Myocyte (in vitro differentiated cells): Measurements from ENCODE around the gene FIGNL2. TPM values are rescaled to one million over a fixed set of nuclear protein-coding genes. Genes with fewer than 3 reads are reported as not detected.
A peak's percentile ranks its signal among the peaks of the same experiment; 100 is the strongest.
"Not testable (repeated sequence)": the region's sequence is repeated elsewhere in the genome, so short reads cannot be mapped to it uniquely, and the experiment has no call there.

Experiments used
- DNase-seq: peaks from one replicate; pipeline ENCODE4 v3.0.0-alpha.2; 2012; ENCODE audit warnings: low read depth
- total RNA-seq: library from RNA; depleted of rRNA; stranded (reverse); fragments of >200 nt; gene quantifications from 2 replicates; pipeline ENCODE4 v1.2.3, GENCODE V29; 2014

FIGNL2 gene
- total RNA-seq, 1 donor from 2014 or later, result 0.11 TPM

DNA sequence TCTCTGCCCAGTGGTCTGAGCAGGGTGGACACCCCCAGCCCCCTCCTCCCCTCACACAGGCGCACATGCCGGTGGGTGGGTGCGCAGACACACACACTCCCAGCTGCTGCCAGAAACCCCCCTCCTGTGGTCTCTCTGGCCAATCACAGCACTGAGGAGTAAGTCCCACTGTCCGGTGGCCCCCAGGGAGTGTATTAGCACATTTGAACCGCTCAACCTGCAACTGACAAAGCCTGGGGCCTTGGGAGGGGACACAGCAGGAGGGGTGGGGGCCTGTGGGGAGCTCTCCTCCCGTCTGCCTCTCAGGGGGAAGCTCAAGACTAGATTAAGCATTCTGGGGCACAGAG, 11.7 kb downstream of the FIGNL2 start:
- DNase-seq, result peak; percentile 22

DNA sequence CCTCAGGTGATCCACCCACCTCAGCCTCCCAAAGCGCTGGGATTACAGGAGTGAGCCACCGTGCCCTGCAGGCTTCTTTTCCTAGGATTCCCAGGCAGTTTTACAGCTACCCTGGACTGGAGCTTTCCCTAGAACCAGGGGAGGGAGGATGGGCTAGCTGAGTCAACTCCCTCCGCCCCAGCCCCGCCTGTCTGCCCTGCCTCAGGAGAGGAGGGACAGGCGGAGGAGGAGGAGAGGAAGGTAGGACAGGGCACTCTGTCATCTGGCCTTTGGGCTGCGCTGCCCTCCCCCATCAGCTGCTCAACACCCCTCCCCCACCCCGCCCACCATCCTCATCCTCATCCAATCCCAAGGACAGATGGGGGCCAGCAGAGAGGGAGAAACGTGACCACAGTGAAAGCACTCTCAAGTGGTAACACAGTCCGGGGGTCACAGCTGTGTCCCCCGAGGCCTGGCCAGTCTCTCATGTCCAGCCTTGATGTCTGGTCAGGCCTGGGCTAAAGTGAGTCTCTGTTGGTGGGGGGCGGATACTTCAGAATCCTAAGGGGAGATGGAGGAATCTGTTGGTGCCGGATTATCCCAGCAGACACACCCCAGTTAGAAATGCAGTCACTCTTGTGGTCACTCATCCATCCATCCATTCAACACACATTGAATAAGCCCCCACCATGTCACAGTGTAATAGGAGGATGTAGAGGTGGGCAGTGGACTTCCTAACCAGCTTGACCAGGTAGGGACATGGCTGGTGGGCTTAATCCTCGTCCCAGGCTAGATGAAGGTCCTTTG, 12.3 kb downstream of the FIGNL2 start:
- peak; percentile 80 for DNase-seq

DNA sequence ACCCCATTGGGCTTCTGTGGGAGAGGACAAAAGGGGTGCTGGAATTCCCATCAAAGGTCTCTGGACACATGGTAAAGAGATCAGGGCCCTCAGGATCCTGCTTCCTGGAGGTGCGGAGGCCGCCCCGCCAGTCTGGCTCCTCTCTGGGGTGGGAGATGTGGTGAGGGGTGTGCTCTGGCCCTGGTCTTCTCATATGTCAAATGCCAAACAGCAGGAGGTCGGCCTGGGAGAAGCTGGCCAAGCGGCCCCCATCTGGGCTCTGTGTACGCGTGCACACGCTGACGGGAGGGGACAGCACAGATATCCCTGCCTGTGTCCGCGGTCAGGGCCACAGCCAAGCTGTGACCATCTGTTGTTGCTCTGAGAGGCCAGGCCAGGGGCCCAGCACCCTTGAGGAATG, 14.1 kb downstream of the FIGNL2 start:
- peak; percentile 76 for DNase-seq

DNA sequence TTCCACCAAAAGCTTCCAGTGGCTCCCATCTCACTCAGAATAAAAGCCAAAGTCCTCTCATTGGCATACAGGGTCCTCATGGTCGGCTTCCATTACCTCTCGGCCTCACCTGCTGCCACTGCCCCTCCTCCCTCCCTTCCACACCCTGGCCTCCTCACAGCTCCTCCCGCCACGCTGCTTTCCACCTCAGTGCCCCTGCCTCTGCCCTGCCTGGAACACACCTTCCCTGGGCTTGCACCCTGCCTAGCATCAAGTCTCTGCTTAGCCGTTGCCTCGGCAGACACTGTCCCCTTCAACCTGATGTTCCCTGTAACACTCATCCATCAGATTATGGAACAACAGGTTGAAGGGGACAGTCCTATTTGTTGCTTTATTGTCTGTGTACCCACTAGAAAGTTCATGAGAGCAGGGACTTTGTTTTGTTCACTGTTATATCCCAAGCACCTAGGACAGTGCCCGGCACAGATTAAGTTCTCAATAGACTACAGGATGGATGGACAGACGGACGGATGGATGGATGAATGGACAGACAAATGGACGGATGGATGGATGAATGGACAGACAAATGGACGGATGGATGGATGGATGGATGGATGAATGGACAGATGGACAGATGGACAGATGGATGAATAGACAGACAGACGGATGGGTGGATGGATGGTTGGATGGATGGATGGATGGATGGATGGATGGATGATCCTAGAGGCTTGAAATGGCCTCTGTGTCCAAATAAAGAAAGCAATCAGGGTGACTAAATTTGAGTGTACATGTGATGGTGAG, 14.9 kb downstream of the FIGNL2 start:
- DNase-seq, result no peak

DNA sequence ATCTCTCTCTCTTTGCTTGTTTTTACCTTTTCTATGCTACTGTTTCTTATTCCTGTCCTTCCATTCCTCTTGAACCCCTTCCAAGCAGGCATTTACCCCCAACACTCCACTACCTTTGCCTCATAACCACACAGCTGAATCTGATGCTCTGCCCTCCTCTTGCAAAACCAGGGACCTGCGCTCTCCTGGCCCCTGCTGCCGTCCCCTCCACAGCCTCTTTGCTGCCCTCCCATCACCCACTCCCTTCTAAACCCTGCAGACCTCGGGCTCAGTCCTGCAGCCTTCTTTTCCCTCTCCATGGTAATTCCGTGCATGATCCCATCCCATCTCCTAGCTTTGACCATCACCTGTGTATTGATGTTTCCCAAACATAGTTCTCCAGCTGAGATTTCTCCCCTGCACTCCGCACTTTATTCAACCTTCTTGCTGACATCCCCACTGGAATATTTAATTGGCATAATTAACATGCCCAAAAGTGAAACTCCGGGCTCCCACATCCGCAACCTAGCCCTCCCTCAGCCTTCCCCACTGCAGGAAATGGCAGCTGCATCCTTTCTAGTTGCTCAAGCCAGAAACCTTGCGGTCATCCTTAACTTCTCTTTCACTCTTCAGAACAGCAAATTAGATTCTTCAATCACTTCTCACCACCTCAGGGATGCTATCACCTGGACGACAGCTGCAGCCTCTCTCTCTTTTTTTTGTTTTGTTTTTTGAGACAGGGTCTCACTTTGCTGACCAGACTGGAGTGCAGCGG, 16.0 kb downstream of the FIGNL2 start:
- DNase-seq, result peak; percentile 18

GRCh38 chr12:51831817-51832216, 16.7 kb downstream of the FIGNL2 start:
- not testable (repeated sequence) for DNase-seq

DNA sequence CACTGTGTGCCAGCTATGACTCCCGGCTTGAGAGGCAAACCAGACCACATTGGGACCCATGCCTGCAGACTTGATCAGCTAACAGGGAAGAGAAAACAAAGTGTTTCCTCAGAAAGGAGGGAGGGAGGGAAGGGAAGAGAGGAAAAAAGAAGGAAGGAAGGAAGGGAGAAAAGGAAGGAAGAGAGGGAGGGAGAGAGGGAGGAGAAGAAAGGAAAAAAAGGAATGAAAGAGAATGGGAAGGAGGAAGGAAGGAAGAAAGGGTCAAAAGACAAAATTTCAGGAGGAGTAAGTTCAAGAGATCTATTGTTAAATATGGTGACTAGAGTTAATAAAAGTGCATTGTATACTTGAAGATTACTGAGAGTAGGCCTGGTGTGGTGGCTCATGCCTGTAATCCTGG, 18.9 kb downstream of the FIGNL2 start:
- no peak for DNase-seq

DNA sequence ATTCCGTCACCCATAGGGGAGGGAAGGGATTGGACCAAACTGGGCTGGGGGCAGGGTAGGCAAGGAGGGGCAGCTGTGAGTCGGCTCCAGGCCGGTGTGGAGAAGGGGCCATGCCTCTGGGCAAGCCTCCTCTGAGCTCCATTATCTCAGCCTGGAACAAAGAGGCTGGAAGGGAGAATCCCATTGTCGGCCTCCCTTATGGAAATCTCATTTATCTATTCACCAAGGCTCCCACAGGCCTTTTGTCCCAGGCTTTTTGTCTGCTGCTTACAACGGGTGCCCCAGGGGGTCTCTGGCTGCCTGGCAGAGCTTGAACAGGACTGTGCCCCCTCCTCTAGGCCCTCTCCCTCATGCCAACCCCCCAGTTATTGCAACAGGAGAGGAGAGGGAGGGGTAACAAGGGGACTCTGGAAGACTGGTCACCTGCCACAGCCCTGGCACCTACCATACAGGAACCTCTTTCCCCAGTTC, 19.5 kb downstream of the FIGNL2 start:
- DNase-seq, result no peak

DNA sequence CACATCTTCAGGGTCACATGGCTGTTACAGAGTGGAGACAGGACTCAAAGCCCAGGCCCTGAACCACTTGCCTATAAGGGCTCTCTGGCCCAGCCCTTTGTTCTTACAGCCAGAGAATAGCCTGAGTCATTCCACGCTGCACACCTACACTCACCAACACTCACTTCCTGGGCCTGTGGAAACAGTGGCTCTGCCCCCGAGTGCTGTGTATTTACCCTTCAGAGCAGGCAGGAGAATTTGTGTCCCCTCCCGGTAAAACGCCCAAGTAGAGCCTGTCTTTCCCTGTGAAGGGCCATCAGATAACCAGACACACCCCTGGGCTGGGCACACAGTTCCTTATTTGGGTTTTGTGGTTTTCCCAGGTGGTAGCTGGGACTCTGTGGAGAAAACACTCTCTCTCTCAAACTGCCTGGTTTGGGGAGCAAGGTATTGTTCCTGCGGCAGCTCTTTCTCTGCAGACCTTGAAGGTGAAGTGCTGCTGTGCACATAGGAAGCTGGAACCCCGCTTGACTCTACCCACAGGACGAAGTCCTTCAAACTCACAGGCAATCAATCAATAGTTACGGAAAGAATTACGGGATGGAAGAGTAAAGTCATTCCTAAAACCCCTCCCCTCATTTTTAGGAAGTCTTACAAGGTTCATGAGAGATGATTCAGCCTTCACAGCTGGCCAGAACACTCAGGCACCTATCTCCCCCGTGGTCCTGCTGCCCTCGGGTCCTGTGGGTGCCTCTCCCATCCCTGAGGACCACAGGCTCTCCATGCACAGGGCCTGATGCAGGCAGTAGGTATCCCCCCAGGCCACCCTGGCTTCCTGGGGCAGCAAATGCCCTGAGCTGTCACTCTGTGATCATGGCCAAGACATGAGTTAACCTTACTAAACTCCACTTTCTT, 20.3 kb downstream of the FIGNL2 start:
- no peak for DNase-seq

GRCh38 chr12:51826881-51827280, 21.6 kb downstream of the FIGNL2 start:
- no peak for DNase-seq

DNA sequence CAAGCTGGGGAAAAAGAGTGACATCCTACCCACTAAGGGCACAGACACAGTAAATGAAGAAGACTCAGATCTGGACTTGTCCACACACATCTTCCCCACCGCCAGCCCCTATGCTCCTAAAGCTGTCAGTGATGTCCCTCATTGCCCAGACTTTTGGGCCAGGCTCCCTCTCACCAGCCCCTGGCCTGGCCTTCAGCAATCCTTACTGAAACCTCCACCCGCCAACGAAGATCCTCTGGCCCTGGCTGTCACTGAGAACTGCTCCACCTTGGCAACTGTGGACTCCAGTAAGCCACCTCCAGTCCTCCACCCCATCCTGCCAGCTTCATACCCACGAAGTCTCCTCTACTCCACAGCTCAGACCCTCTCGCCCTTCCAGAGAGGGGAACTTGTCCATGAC, 23.3 kb downstream of the FIGNL2 start:
- no peak for DNase-seq

- peak; percentile 76 for DNase-seq
Observed at GRCh38 chr12:51823875-51824565, 24.5 kb downstream of the FIGNL2 start.

- no peak for DNase-seq
Observed at GRCh38 chr12:51822956-51823355, 25.6 kb downstream of the FIGNL2 start.

GRCh38 chr12:51822261-51822616, 26.3 kb downstream of the FIGNL2 start:
- no peak for DNase-seq

GRCh38 chr12:51821440-51822260, 26.9 kb downstream of the FIGNL2 start:
- DNase-seq, result no peak

DNA sequence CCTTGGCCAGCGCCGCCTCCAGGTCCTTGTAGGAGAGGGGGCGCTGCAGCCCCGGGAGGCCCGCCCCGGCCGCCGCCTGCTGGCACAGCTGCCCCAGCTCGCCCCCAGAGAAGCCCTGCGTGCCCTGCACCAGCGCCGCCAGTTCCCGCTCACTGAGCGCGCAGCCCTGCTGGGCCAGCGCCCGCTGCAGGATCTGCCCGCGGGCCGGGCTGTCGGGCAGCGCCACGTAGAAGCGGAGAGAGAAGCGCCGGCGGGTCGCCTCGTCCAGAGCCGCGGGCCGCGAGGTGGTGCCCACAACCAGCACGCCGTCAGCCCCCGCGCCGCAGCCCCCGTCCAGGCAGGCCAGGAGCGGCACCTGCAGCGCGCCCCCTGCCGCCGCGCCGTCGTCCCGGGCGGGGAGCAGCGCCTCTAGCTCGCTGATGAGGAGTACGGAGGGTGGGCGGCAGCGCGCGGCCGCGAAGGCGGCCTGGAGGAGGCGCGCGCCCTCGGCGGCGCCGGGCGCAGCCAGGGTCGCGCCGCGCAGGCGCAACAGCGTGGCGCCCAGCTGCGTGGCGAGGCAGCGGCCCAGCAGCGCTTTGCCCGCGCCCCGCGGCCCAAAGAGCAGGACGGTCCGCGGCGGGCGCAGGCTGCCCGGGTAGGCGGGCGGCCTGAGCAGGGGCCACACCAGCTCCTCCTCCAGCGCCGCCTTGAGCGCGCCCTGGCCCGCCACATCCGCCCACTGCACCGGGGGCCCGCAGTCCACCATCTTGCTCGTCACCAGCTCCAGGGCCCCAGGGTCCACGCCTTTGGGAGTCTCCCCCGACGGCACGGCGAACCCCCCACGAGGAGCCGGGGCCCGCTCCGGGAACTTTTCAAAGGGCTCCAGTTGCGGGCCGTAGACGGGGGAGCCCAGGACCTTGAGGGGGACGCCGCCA, 27.7 kb downstream of the FIGNL2 start:
- DNase-seq, result peak; percentile 67

DNA sequence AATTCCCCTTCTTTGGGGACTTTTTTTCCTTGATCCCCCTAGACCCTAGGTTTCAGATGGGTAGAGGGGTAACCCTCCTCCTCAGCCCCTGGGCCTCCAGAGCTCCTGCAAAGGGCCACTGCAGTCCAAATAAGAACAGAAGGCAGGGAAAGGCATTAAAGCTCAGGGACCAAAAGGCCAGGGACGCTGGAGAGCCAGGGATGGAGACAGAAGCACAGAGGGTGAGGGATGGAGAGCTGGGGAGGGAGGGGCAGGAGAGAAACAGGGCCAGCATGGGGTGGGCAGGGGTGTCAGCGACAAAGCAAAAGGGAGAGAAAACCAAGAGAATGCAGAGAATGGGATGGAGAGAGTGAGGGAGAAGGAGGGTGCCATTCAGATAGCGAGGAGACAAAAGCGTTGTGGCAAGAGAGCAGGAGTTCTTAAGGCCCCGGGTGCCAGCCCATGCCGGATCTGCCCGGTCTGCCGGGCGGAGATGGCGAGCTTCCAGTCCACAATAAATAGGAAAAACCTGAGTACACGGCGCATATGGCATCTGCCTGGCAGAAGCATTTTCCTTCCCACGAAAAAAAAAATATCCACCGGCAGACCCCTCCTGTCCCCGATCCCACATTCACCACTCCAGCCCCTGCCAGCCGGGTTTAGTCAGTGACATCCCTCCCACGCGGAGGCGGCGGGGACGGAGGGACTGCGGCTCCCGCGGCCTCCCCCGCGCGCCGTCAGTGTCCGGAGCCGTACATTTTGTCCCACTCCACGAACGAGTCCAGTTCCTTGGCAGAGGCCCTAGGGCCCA, 28.6 kb downstream of the FIGNL2 start:
- peak; percentile 27 for DNase-seq
